K562 (cell line): ENCODE data around the gene PRKCB. TPM values are rescaled to one million over a fixed set of nuclear protein-coding genes. Genes with fewer than 3 reads are reported as not detected.

Experiments used
- ATF7 ChIP-seq: fragments of 450-650 bp; IDR thresholded peaks from 2 replicates; pipeline ENCODE4 v1.7.1; 2014; ENCODE audit warnings: mild to moderate bottlenecking, moderate library complexity
- CEBPG ChIP-seq, 3 experiments: fragments of 200-800 bp in 1 of 3; sonication (Bioruptor generic) in 1 of 3; sonication (generic) in 1 of 3; formaldehyde crosslinking in 1 of 3; IDR thresholded peaks in 2 of 3; conservative IDR thresholded peaks in 1 of 3; 2 replicates each; pipeline versions ENCODE4 v1.6.1 to v1.8.0; 2016 to 2022; ENCODE audit warnings: missing compliant biosample characterization in 2 of 3, missing genetic modification characterization in 2 of 3, mild to moderate bottlenecking in 1 of 3, missing genetic modification reagents in 1 of 3
- CHAMP1 ChIP-seq: fragments of 450-650 bp; IDR thresholded peaks from 2 replicates; pipeline ENCODE4 v1.6.1; 2016; ENCODE audit warnings: mild to moderate bottlenecking
- DMBX1 ChIP-seq: fragments of 250-450 bp; sonication (Bioruptor Pico); IDR thresholded peaks from 2 replicates; pipeline ENCODE4 v1.8.0; 2022; ENCODE audit warnings: inconsistent platforms, mild to moderate bottlenecking, moderate library complexity, borderline replicate concordance
- GABPB1 ChIP-seq: sonication (generic); formaldehyde crosslinking; IDR thresholded peaks from 2 replicates; pipeline ENCODE4 v1.8.0; 2022; ENCODE audit warnings: mild to moderate bottlenecking, missing genetic modification reagents
- HDAC1 ChIP-seq, 2 experiments: fragments of 450-650 bp; IDR thresholded peaks; 2 replicates each; pipeline ENCODE4 v1.6.1; 2016 to 2017; ENCODE audit warnings: inconsistent platforms in 1 of 2, mild to moderate bottlenecking in 1 of 2, moderate library complexity in 1 of 2
- HMGN3 ChIP-seq: IDR thresholded peaks from 2 replicates; pipeline ENCODE4 v1.6.1; 2011; ENCODE audit warnings: borderline replicate concordance, low read depth, mild to moderate bottlenecking, mixed read lengths, low read length; ENCODE audit not compliant: insufficient read length; ENCODE audit errors: extremely low read depth
- HNRNPH1 ChIP-seq: fragments of 200-400 bp; formaldehyde crosslinking; optimal IDR thresholded peaks from 2 replicates; pipeline ENCODE3; 2017; ENCODE audit warnings: low read depth, mild to moderate bottlenecking, low read length, moderate library complexity
- HSF4 ChIP-seq: fragments of 250-450 bp; sonication (Bioruptor Pico); IDR thresholded peaks from 2 replicates; pipeline ENCODE4 v2.1.2; 2022; ENCODE audit warnings: mild to moderate bottlenecking, moderate library complexity, borderline replicate concordance
- LCOR ChIP-seq: sonication (generic); formaldehyde crosslinking; IDR thresholded peaks from 2 replicates; pipeline ENCODE4 v1.8.0; 2022; ENCODE audit warnings: mild to moderate bottlenecking, missing genetic modification reagents
- NR4A1 ChIP-seq, 2 experiments: fragments of 250-450 bp in 1 of 2; fragments of 450-650 bp in 1 of 2; sonication (Bioruptor Pico) in 1 of 2; IDR thresholded peaks; 2 replicates each; pipeline versions ENCODE4 v1.4.0 to v1.6.1; 2016 to 2020; ENCODE audit warnings: mild to moderate bottlenecking in 2 of 2, missing compliant biosample characterization in 1 of 2, missing genetic modification characterization in 1 of 2, moderate library complexity in 1 of 2
- PHF8 ChIP-seq: fragments of 200-600 bp; sonication (generic); IDR thresholded peaks from 2 replicates; pipeline ENCODE4 v1.6.1; 2012; ENCODE audit warnings: mixed run types, mild to moderate bottlenecking, inconsistent platforms, low read length, moderate library complexity, borderline replicate concordance
- POLR2H ChIP-seq: IDR thresholded peaks from 2 replicates; pipeline ENCODE4 v1.6.1; 2016; ENCODE audit warnings: missing genetic modification characterization, low read depth, mild to moderate bottlenecking, control low read depth, missing compliant biosample characterization, moderate library complexity
- PREB ChIP-seq: sonication (generic); formaldehyde crosslinking; IDR thresholded peaks from 2 replicates; pipeline ENCODE4 v1.8.1; 2023; ENCODE audit warnings: mild to moderate bottlenecking, missing genetic modification reagents
- RBFOX2 ChIP-seq: fragments of 200-400 bp; formaldehyde crosslinking; IDR thresholded peaks from 2 replicates; pipeline ENCODE4 v1.6.1; 2017; ENCODE audit warnings: low read depth, mild to moderate bottlenecking, low read length, moderate library complexity
- TEAD1 ChIP-seq, 2 experiments: fragments of 450-650 bp in 1 of 2; sonication (generic) in 1 of 2; formaldehyde crosslinking; IDR thresholded peaks; 2 replicates each; pipeline versions ENCODE4 v1.4.0 to v1.8.0; 2020 to 2022; ENCODE audit warnings: mild to moderate bottlenecking in 2 of 2, missing genetic modification reagents in 1 of 2
- ZNF436 ChIP-seq: fragments of 250-450, 450-650 bp; sonication (Bioruptor Pico); formaldehyde crosslinking; IDR thresholded peaks from 2 replicates; pipeline ENCODE4 v1.7.0; 2020; ENCODE audit warnings: mild to moderate bottlenecking
- ZNF589 ChIP-seq: fragments of 200-800 bp; sonication (Bioruptor generic); IDR thresholded peaks from 2 replicates; pipeline ENCODE4 v1.6.1; 2016; ENCODE audit warnings: low read depth, missing genetic modification characterization, missing compliant biosample characterization
- ZNF79 ChIP-seq: fragments of 250-450 bp; sonication (Bioruptor Pico); IDR thresholded peaks from 2 replicates; pipeline ENCODE4 v1.4.0; 2020; ENCODE audit warnings: low read depth, mild to moderate bottlenecking, moderate library complexity
- ZZZ3 ChIP-seq: fragments of 450-650 bp; IDR thresholded peaks from 2 replicates; pipeline ENCODE4 v1.6.1; 2016; ENCODE audit warnings: antibody characterized with exemption, mild to moderate bottlenecking, moderate library complexity
- polyA plus RNA-seq, 8 experiments: library from polyadenylated mRNA; depleted of rRNA in 4 of 8; stranded (reverse) in 5 of 8; unstranded in 3 of 8; fragments of >200 nt; fragmentation: Nextera tagmentation in 2 of 8; fragmentation: Illumina TruSeq in 1 of 8; extraction: Ambion mirVana in 2 of 8; extraction: Trizol in 1 of 8; gene quantifications; 2 replicates each; pipeline versions ENCODE4 v1.2.1 to v1.2.3, GENCODE V29; 2011 to 2014; ENCODE audit warnings: inconsistent platforms in 1 of 8, missing spikeins in 1 of 8
- total RNA-seq, 7 experiments: library from RNA; depleted of rRNA in 6 of 7; stranded (reverse); fragments of >200 nt in 6 of 7; fragmentation: Illumina TruSeq in 2 of 7; extraction: Trizol in 2 of 7; gene quantifications; 2 replicates each; pipeline versions ENCODE4 v1.2.1 to v1.2.3, GENCODE V29; 2011 to 2021; ENCODE audit warnings: low replicate concordance in 1 of 7

The PRKCB gene
- total and polyA plus RNA-seq, 9 of the 15 experiments (the other 6 are each of a cell fraction or from before 2014, with no cell fraction given) = 49.9 to 276 (median 148) TPM

GRCh38 chr16:24135624-24136565 lies 300.1 kb downstream of the PRKCB start (continued):
- TF ChIP-seq GABPB1 (CRISPR knock-in tag) = no peak
- TF ChIP-seq HNRNPH1 = no peak
- peak; percentile 95 for TF ChIP-seq ATF7
- 0 out of 2 replicates have a peak, but pooled peaks have one; percentile 28 for TF ChIP-seq ZNF589
- TF ChIP-seq RBFOX2 = no peak
- TF ChIP-seq ZNF79 (CRISPR knock-in tag) = no peak
- TF ChIP-seq HMGN3 = no peak
- no peak for TF ChIP-seq PREB (CRISPR knock-in tag)
- peak; percentile 80 for TF ChIP-seq CHAMP1
- peak; percentile 23 to 64; a peak in 1 of 4 replicates for TF ChIP-seq TEAD1 (CRISPR knock-in tag; IDR thresholded peaks at IDR 0.05)
- TF ChIP-seq CEBPG (CRISPR knock-in tag; IDR thresholded peaks at IDR 0.05) = 0 out of 2 replicates have a peak, but pooled peaks have one; percentile 32
- TF ChIP-seq CEBPG (tag; conservative IDR thresholded peaks at IDR 0.05 in 1 of 2, IDR thresholded peaks at IDR 0.05 in 1 of 2) = no peak
- no peak for TF ChIP-seq ZZZ3
- no peak for TF ChIP-seq HSF4 (CRISPR knock-in tag)
- TF ChIP-seq HDAC1 (IDR thresholded peaks at IDR 0.05) = peak; percentile 53 to 99; a peak in 2 of 4 replicates
- no peak for TF ChIP-seq PHF8
- TF ChIP-seq LCOR = no peak
- TF ChIP-seq ZNF436 (CRISPR knock-in tag) = no peak
- TF ChIP-seq NR4A1 (CRISPR knock-in tag; IDR thresholded peaks at IDR 0.05) = no peak
- TF ChIP-seq NR4A1 (tag; IDR thresholded peaks at IDR 0.05) = peak; percentile 70; the same call in 1 of the 2 replicates
- no peak for TF ChIP-seq POLR2H (tag)
- peak; percentile 84; the same call in 1 of the 2 replicates for TF ChIP-seq DMBX1 (CRISPR knock-in tag)
